Measurements from ENCODE around the gene KLF9.

GRCh38 chr9:70352802-70353201 is 61.7 kb downstream of the KLF9 start:
- TF ChIP-seq ZNF184 (tag by site-specific recombination; IDR thresholded peaks at IDR 0.05) (no peak), KLF17 (tag by site-specific recombination; IDR thresholded peaks at IDR 0.05) (no peak), CTCF (tag by site-specific recombination; IDR thresholded peaks at IDR 0.05) (no peak), YY1 (tag by site-specific recombination; IDR thresholded peaks at IDR 0.05) (no peak), ZFP37 (tag by site-specific recombination; IDR thresholded peaks at IDR 0.05) (no peak), ATF2 (tag by site-specific recombination; IDR thresholded peaks at IDR 0.05; ENCODE audit: low read depth) (no peak), SETDB1 (IDR thresholded peaks at IDR 0.05; ENCODE audit: insufficient read length, low read length) (no peak), ZNF24 (tag by site-specific recombination; IDR thresholded peaks at IDR 0.05) (no peak), ZNF274 (IDR thresholded peaks at IDR 0.05; ENCODE audit: low read length) (no peak), ZNF274 (tag by site-specific recombination; IDR thresholded peaks at IDR 0.05; ENCODE audit: borderline replicate concordance) (no peak)

Measured in HEK293 (cell line).